ENCODE results near the gene DCLK1. TPM values are rescaled to one million over a fixed set of nuclear protein-coding genes. Genes with fewer than 3 reads are reported as not detected.

The DCLK1 gene
- total RNA-seq, 1 donor from 2014 or later = 22.4 TPM

GRCh38 chr13:35961461-35962220 lies 169.5 kb downstream of the DCLK1 start:
- H3K27me3 Mint-ChIP-seq (ENCODE audit: low read depth) = no peaks in the 10 kb centered on the region
- no peak overlapping the region for H3K27ac Mint-ChIP-seq (ENCODE audit: unreplicated experiment)
- peaks cover 3% of the 10 kb centered on the region for H3K36me3 Mint-ChIP-seq (ENCODE audit: low read depth)
- H3K9me3 Mint-ChIP-seq = peaks cover 8% of the 10 kb centered on the region
- peak; percentile 47 for TF ChIP-seq CTCF (conservative IDR thresholded peaks at IDR 0.05)
- peaks cover 5% of the 10 kb centered on the region for H3K4me1 Mint-ChIP-seq
- no peak overlapping the region for H3K4me3 Mint-ChIP-seq
- DNase-seq (ENCODE audit: low read depth, low spot score) = no peak

DNA sequence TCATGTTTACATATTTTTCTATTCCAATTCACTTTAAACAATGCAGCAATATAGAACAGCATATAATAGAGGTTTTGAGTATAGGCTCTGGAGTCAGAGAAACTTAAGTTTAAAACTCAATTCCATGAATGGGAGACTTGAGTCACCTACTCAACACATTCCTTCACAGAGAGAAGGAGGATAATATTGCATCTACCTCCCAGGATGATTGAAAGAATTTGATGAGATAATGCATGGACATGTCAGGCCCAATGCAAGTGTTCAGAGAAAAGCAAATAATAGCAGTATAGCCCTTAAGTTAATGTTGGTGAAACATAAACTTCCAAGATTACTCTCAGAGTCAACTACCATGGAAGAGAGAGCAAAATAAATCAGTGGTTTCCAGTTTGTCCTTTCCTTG lies 170.2 kb downstream of the DCLK1 start:
- Mint-ChIP-seq H3K36me3 (ENCODE audit: low read depth) (peaks cover 3% of the 10 kb centered on the region), H3K4me3 (no peak overlapping the region), H3K4me1 (peaks cover 5% of the 10 kb centered on the region), H3K27me3 (ENCODE audit: low read depth) (no peaks in the 10 kb centered on the region), H3K27ac (ENCODE audit: unreplicated experiment) (no peak overlapping the region), H3K9me3 (peaks cover 8% of the 10 kb centered on the region)
- no peak for TF ChIP-seq CTCF (conservative IDR thresholded peaks at IDR 0.05)
- no peak for DNase-seq (ENCODE audit: low read depth, low spot score)

GRCh38 chr13:35957996-35958395 lies 173.2 kb downstream of the DCLK1 start:
- DNase-seq (ENCODE audit: low read depth, low spot score) = no peak
- no peak overlapping the region for H3K4me3 Mint-ChIP-seq
- H3K4me1 Mint-ChIP-seq = peaks cover 10% of the 10 kb centered on the region
- no peak for TF ChIP-seq CTCF (conservative IDR thresholded peaks at IDR 0.05)
- H3K36me3 Mint-ChIP-seq (ENCODE audit: low read depth) = no peaks in the 10 kb centered on the region
- no peaks in the 10 kb centered on the region for H3K27me3 Mint-ChIP-seq (ENCODE audit: low read depth)
- H3K27ac Mint-ChIP-seq (ENCODE audit: unreplicated experiment) = no peak overlapping the region
- H3K9me3 Mint-ChIP-seq = peaks cover 4% of the 10 kb centered on the region

- Mint-ChIP-seq H3K4me3 (no peak overlapping the region), H3K4me1 (peaks cover 9% of the 10 kb centered on the region), H3K27me3 (ENCODE audit: low read depth) (no peaks in the 10 kb centered on the region), H3K36me3 (ENCODE audit: low read depth) (no peaks in the 10 kb centered on the region), H3K27ac (ENCODE audit: unreplicated experiment) (no peak overlapping the region), H3K9me3 (peaks cover 3% of the 10 kb centered on the region)
- DNase-seq (ENCODE audit: low read depth, low spot score) = no peak
- TF ChIP-seq CTCF (conservative IDR thresholded peaks at IDR 0.05) = no peak
Observed at GRCh38 chr13:35957241-35957731, 173.9 kb downstream of the DCLK1 start.

DNA sequence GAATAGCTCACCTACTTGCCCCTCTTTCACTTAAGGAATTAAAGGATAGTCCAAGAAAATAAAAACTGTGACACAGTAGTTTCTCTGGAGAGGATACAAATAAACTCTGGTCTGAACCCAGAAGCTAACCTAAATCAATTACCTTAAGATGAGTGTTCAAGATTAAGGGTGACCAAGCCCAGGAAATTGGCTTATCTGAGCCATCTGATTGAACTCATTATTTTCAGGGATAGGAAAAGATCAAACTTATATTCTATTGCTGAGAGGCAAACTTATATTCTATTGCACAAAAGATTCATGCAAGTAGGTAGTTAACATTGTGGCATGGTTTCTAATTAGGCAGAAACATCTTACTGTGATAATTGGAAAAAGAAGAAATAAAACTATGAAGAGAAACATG lies 175.1 kb downstream of the DCLK1 start:
- H3K36me3 Mint-ChIP-seq (ENCODE audit: low read depth) = no peaks in the 10 kb centered on the region
- no peak for DNase-seq (ENCODE audit: low read depth, low spot score)
- no peak overlapping the region for H3K4me3 Mint-ChIP-seq
- no peaks in the 10 kb centered on the region for H3K9me3 Mint-ChIP-seq
- peaks cover 5% of the 10 kb centered on the region for H3K4me1 Mint-ChIP-seq
- no peak for TF ChIP-seq CTCF (conservative IDR thresholded peaks at IDR 0.05)
- no peaks in the 10 kb centered on the region for H3K27me3 Mint-ChIP-seq (ENCODE audit: low read depth)
- no peak overlapping the region for H3K27ac Mint-ChIP-seq (ENCODE audit: unreplicated experiment)
